Endothelial cell of umbilical vein (primary cell): ENCODE data around the gene AFAP1L2. TPM values are rescaled to one million over a fixed set of nuclear protein-coding genes. Genes with fewer than 3 reads are reported as not detected.

ENCODE experiments used
- BruUV-seq: library from RNA; stranded (reverse); fragments of 400-500 nt; replicated peaks from 2 replicates; lab custom pipeline; 2021; lab: Mats Ljungman, UMichigan
- CTCF ChIA-PET: fragments of 300-600, 350-600 bp; sonication (Branson Sonifier 250); formaldehyde crosslinking; loops from one replicate; lab custom pipeline; 2021; ENCODE audit warnings: antibody characterized with exemption, inconsistent platforms; lab: Charles Lee
- POLR2A ChIA-PET: fragments of 300-600, 350-600 bp; sonication (Branson Sonifier 250); formaldehyde crosslinking; loops from one replicate; lab custom pipeline; 2021; ENCODE audit warnings: antibody characterized with exemption, inconsistent platforms; lab: Charles Lee
- DNase-seq: peaks from one replicate; pipeline ENCODE4 v3.0.0-alpha.2; 2011; ENCODE audit warnings: low read depth, low spot score
- FAIRE-seq: peaks from 2 replicates; lab custom pipeline; 2011; peaks lifted over from hg19 to GRCh38; lab: Jason Lieb, UNC
- H2AFZ ChIP-seq: 2 replicates; pipeline ENCODE4 v1.6.0; 2012; ENCODE audit warnings: low read depth, low read length, control low read depth, inconsistent platforms
- H3K27ac ChIP-seq: 2 replicates; pipeline ENCODE4 v1.5.1; 2011; ENCODE audit warnings: low read depth, mild to moderate bottlenecking, control low read depth, low read length, moderate library complexity; ENCODE audit not compliant: insufficient read depth
- H3K27me3 ChIP-seq, 2 experiments: 2 replicates each; pipeline versions ENCODE4 v1.6.0 to v1.6.1; 2011; ENCODE audit warnings: low read length in 2 of 2, mixed read lengths in 1 of 2; ENCODE audit not compliant: control insufficient read depth in 2 of 2, insufficient read depth in 2 of 2
- H3K36me3 ChIP-seq, 2 experiments: 2 replicates in 1 of 2; 3 replicates in 1 of 2; pipeline ENCODE4 v1.5.1; 2011; ENCODE audit warnings: low read length in 2 of 2, mild to moderate bottlenecking in 1 of 2, moderate library complexity in 1 of 2; ENCODE audit not compliant: control insufficient read depth in 2 of 2, insufficient read depth in 2 of 2; ENCODE audit errors: extremely low read depth in 1 of 2
- H3K4me1 ChIP-seq: 3 replicates; pipeline ENCODE4 v1.5.1; 2011; ENCODE audit warnings: mild to moderate bottlenecking, low read length; ENCODE audit not compliant: control insufficient read depth, insufficient read depth; ENCODE audit errors: extremely low read depth
- H3K4me2 ChIP-seq: 2 replicates; pipeline ENCODE4 v1.6.1; 2011; ENCODE audit warnings: low read length, control low read depth, mixed read lengths; ENCODE audit not compliant: insufficient read depth
- H3K4me3 ChIP-seq, 3 experiments: fragments of 200-600 bp in 1 of 3; sonication (generic), shearing (Covaris generic) in 1 of 3; replicated peaks in 1 of 3; 2 replicates each; pipeline ENCODE4 v1.5.1; 2011 to 2016; ENCODE audit warnings: control low read depth in 3 of 3, low read length in 3 of 3, mild to moderate bottlenecking in 2 of 3, inconsistent platforms in 1 of 3, low read depth in 1 of 3, moderate library complexity in 1 of 3; ENCODE audit not compliant: insufficient read depth in 1 of 3
- H3K79me2 ChIP-seq: 2 replicates; pipeline ENCODE4 v1.6.0; 2012; ENCODE audit warnings: low read length, inconsistent platforms; ENCODE audit not compliant: control insufficient read depth, insufficient read depth
- H3K9ac ChIP-seq: replicated peaks from 2 replicates; pipeline ENCODE3; 2011; ENCODE audit warnings: low read length, control low read depth; ENCODE audit not compliant: insufficient read depth; ENCODE audit errors: extremely low read depth
- H3K9me1 ChIP-seq: replicated peaks from 3 replicates; pipeline ENCODE4 v1.6.0; 2011; ENCODE audit warnings: mild to moderate bottlenecking, low read length; ENCODE audit not compliant: control insufficient read depth, insufficient read depth; ENCODE audit errors: extremely low read depth
- H3K9me3 ChIP-seq: replicated peaks from 2 replicates; pipeline ENCODE4 v1.5.1; 2012; ENCODE audit warnings: low read length, inconsistent platforms; ENCODE audit not compliant: control insufficient read depth, insufficient read depth
- H4K20me1 ChIP-seq: replicated peaks from 2 replicates; pipeline ENCODE3; 2011; ENCODE audit warnings: mild to moderate bottlenecking, low read length; ENCODE audit not compliant: control insufficient read depth, insufficient read depth; ENCODE audit errors: extremely low read depth
- EZH2 ChIP-seq: IDR thresholded peaks from 2 replicates; pipeline ENCODE4 v1.6.1; 2012; ENCODE audit warnings: borderline replicate concordance, low read depth, mild to moderate bottlenecking, moderate library complexity, low read length, inconsistent platforms; ENCODE audit not compliant: severe bottlenecking
- FOS ChIP-seq: IDR thresholded peaks from 2 replicates; pipeline ENCODE4 v1.6.1; 2011; ENCODE audit warnings: mild to moderate bottlenecking, low read length, moderate library complexity, borderline replicate concordance; ENCODE audit not compliant: insufficient read depth
- GATA2 ChIP-seq: IDR thresholded peaks from 2 replicates; pipeline ENCODE4 v1.7.0; 2011; ENCODE audit warnings: low read depth, mild to moderate bottlenecking, moderate library complexity, mixed read lengths, low read length; ENCODE audit not compliant: insufficient read length, insufficient read depth
- JUN ChIP-seq: IDR thresholded peaks from 2 replicates; pipeline ENCODE4 v1.6.1; 2011; ENCODE audit warnings: borderline replicate concordance, low read depth; ENCODE audit not compliant: insufficient read length, insufficient read depth
- MAX ChIP-seq: IDR thresholded peaks from 2 replicates; pipeline ENCODE4 v1.6.1; 2011; ENCODE audit not compliant: insufficient read depth, insufficient read length
- MYC ChIP-seq: IDR thresholded peaks from one replicate; pipeline ENCODE4 v1.6.1; 2011; ENCODE audit warnings: mild to moderate bottlenecking, low read depth, low read length
- POLR2A ChIP-seq: IDR thresholded peaks from 2 replicates; pipeline ENCODE4 v1.6.1; 2012; ENCODE audit warnings: low read depth, mild to moderate bottlenecking, control low read depth, low read length
- POLR2AphosphoS5 ChIP-seq: IDR thresholded peaks from 2 replicates; pipeline ENCODE4 v1.6.1; 2012; ENCODE audit warnings: low read depth, mild to moderate bottlenecking, control low read depth, low read length, moderate library complexity; ENCODE audit not compliant: insufficient read depth
- dilution Hi-C: fragments of 300-500 bp; cut with MboI; formaldehyde crosslinking; loops from one replicate; pipeline ENCODE4 v1.15.0; 2019; ENCODE audit warnings: low sequenced_read_pairs; ENCODE audit not compliant: extremely low pct_ligation_motif_present
- intact Hi-C: fragments of 100-400 bp; cut with micrococcal nuclease; formaldehyde crosslinking; loops from one replicate; pipeline ENCODE4 v1.10.0; 2022
- polyA plus RNA-seq, 4 experiments: library from polyadenylated mRNA; depleted of rRNA in 3 of 4; stranded (reverse) in 3 of 4; unstranded in 1 of 4; fragments of >200 nt; gene quantifications; 2 replicates each; pipeline versions ENCODE4 v1.2.1 to v1.2.3, GENCODE V29; 2011 to 2012; ENCODE audit warnings: missing spikeins in 1 of 4
- total RNA-seq: library from RNA; stranded (reverse); gene quantifications from 2 replicates; pipeline ENCODE4 v1.2.3, GENCODE V29; 2021
- TF ChIP-seq, protein P1 (sequence below), 2 donors: IDR thresholded peaks; 1 replicate in 1 of 2; 2 replicates in 1 of 2; pipeline ENCODE4 v1.5.1; 2011; ENCODE audit warnings: low read length in 2 of 2, mild to moderate bottlenecking in 2 of 2, moderate library complexity in 2 of 2, control low read depth in 1 of 2, inconsistent platforms in 1 of 2, low read depth in 1 of 2; ENCODE audit not compliant: insufficient read depth in 1 of 2; ENCODE audit errors: extremely low read depth in 1 of 2

The AFAP1L2 gene
- total and polyA plus RNA-seq, 2 donors (not counting 3 experiments of a cell fraction or from before 2014, with no cell fraction given) = 0.90 to 4.1 TPM

DNA sequence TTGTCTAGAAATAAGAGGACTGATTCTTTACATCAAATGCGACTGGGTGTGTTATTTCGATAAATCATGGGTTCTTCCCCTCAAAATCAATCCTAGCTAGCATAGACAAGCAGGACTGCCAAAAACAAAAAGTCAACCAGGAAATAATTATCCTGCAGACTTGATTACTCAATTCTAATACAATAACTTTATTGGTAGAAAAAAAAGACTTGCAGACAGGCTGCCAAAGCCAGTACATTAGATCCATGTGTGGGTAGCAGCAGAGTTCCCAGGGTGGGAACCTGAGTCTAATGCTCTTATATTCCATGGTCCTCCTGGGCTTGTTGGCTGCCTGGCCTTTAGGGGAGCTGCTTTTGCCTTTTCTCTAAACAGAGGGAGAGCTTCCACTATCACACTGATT is 7.8 kb downstream of the AFAP1L2 start:
- Histone ChIP-seq H4K20me1 (no peaks in the 10 kb centered on the region), H3K4me2 (no peak overlapping the region), H3K9me1 (no peaks in the 10 kb centered on the region), H3K9me3 (no peaks in the 10 kb centered on the region), H3K27ac (no peak overlapping the region), H3K9ac (no peak overlapping the region), H3K4me3 (no peak overlapping the region), H3K4me1 (peaks cover 17% of the 10 kb centered on the region), H3K79me2 (no peaks in the 10 kb centered on the region), H3K27me3 (peaks cover 73 to 75% of the 10 kb centered on the region in 2 experiments), H2AFZ (no peak overlapping the region), H3K36me3 (no peaks in the 10 kb centered on the region)
- ChIA-PET CTCF (no interaction called here), POLR2A (no interaction called here)
- intact Hi-C loops = no loop called here
- dilution Hi-C loops = no loop called here
- TF ChIP-seq GATA2 (no peak), MYC (no peak), FOS (no peak), JUN (no peak), EZH2 (no peak)
- FAIRE-seq (no peak), DNase-seq (no peak)
- no TSS peak for BruUV-seq

GRCh38 chr10:114395366-114396022 is 8.8 kb downstream of the AFAP1L2 start:
- FAIRE-seq = no peak
- Histone ChIP-seq H3K4me2 (no peak overlapping the region), H3K9ac (no peak overlapping the region), H3K9me3 (no peaks in the 10 kb centered on the region), H3K4me3 (no peak overlapping the region), H3K27me3 (peaks cover 64 to 66% of the 10 kb centered on the region in 2 experiments), H3K27ac (no peak overlapping the region), H3K79me2 (no peaks in the 10 kb centered on the region), H4K20me1 (no peaks in the 10 kb centered on the region), H3K9me1 (no peaks in the 10 kb centered on the region), H3K36me3 (no peaks in the 10 kb centered on the region), H2AFZ (no peak overlapping the region), H3K4me1 (peaks cover 17% of the 10 kb centered on the region)
- TF ChIP-seq MYC (no peak), JUN (no peak), EZH2 (no peak), POLR2A (no peak), FOS (no peak), GATA2 (no peak), MAX (no peak), POLR2AphosphoS5 (no peak)
- TF ChIP-seq, protein P1, sequence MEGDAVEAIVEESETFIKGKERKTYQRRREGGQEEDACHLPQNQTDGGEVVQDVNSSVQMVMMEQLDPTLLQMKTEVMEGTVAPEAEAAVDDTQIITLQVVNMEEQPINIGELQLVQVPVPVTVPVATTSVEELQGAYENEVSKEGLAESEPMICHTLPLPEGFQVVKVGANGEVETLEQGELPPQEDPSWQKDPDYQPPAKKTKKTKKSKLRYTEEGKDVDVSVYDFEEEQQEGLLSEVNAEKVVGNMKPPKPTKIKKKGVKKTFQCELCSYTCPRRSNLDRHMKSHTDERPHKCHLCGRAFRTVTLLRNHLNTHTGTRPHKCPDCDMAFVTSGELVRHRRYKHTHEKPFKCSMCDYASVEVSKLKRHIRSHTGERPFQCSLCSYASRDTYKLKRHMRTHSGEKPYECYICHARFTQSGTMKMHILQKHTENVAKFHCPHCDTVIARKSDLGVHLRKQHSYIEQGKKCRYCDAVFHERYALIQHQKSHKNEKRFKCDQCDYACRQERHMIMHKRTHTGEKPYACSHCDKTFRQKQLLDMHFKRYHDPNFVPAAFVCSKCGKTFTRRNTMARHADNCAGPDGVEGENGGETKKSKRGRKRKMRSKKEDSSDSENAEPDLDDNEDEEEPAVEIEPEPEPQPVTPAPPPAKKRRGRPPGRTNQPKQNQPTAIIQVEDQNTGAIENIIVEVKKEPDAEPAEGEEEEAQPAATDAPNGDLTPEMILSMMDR (IDR thresholded peaks at IDR 0.05; ENCODE audit: extremely low read depth in 1 of 2, insufficient read depth in 1 of 2, low read depth in 1 of 2, low read length in 2 of 2) = no peak
- ChIA-PET POLR2A (no interaction called here), CTCF (interaction anchor here (1.5 kb wide), 1 partner anchor 91 kb away, joined by 5 read pairs; no protein-coding TSS in a partner anchor)
- dilution Hi-C loops (no loop called here), intact Hi-C loops (no loop called here)
- BruUV-seq = no TSS peak
- no peak for DNase-seq
